DND-41 (cell line): ENCODE data around the gene DIP2B.

Source experiments
- ATAC-seq: fragments of 200-7000 bp; cut with Tn5 transposase; 3 replicates; pipeline ENCODE4 v1.9.1; 2021; ENCODE audit warnings: low read depth; ENCODE audit not compliant: insufficient read depth
- DNase-seq: peaks from one replicate; pipeline ENCODE4 v3.0.0-alpha.2; 2020
- H2AFZ ChIP-seq: 2 replicates; pipeline ENCODE4 v1.6.0; 2012; ENCODE audit warnings: low read depth, low read length
- H3K27ac ChIP-seq: 2 replicates; pipeline ENCODE4 v1.5.1; 2012; ENCODE audit warnings: low read length, inconsistent platforms
- H3K27me3 ChIP-seq: fragments of 200-600 bp; sonication (generic); 2 replicates; pipeline ENCODE4 v1.6.0; 2012; ENCODE audit warnings: low read length, mild to moderate bottlenecking, inconsistent platforms; ENCODE audit not compliant: insufficient read depth, poor library complexity
- H3K36me3 ChIP-seq: 2 replicates; pipeline ENCODE4 v1.5.1; 2012; ENCODE audit warnings: low read length, inconsistent platforms; ENCODE audit not compliant: insufficient read depth
- H3K4me1 ChIP-seq: 2 replicates; pipeline ENCODE4 v1.5.1; 2012; ENCODE audit warnings: mild to moderate bottlenecking, low read length; ENCODE audit not compliant: insufficient read depth
- H3K4me2 ChIP-seq: 2 replicates; pipeline ENCODE4 v1.6.0; 2012; ENCODE audit warnings: mild to moderate bottlenecking, moderate library complexity, low read length, inconsistent platforms; ENCODE audit not compliant: insufficient read depth
- H3K4me3 ChIP-seq, 2 experiments: fragments of 200-600 bp in 1 of 2; shearing (Covaris generic) in 1 of 2; 2 replicates each; pipeline ENCODE4 v1.5.1; 2012 to 2016; ENCODE audit warnings: inconsistent platforms in 2 of 2, low read length in 2 of 2, mild to moderate bottlenecking in 2 of 2, low read depth in 1 of 2, moderate library complexity in 1 of 2
- H3K79me2 ChIP-seq: 2 replicates; pipeline ENCODE4 v1.6.0; 2012; ENCODE audit warnings: low read length, inconsistent platforms; ENCODE audit not compliant: insufficient read depth
- H3K9ac ChIP-seq: 2 replicates; pipeline ENCODE4 v1.6.0; 2012; ENCODE audit warnings: low read depth, mild to moderate bottlenecking, inconsistent platforms, low read length, moderate library complexity
- H3K9me3 ChIP-seq: 2 replicates; pipeline ENCODE4 v1.5.1; 2012; ENCODE audit warnings: low read length, moderate library complexity, mild to moderate bottlenecking, inconsistent platforms; ENCODE audit not compliant: insufficient read depth, severe bottlenecking
- H4K20me1 ChIP-seq: 2 replicates; pipeline ENCODE4 v1.6.0; 2012; ENCODE audit warnings: low read length; ENCODE audit not compliant: insufficient read depth
- CTCF ChIP-seq: IDR thresholded peaks from 2 replicates; pipeline ENCODE4 v1.5.1; 2012; ENCODE audit warnings: borderline replicate concordance, low read length, moderate library complexity, mild to moderate bottlenecking; ENCODE audit not compliant: poor library complexity, severe bottlenecking; ENCODE audit errors: extremely low read depth
- EZH2 ChIP-seq: IDR thresholded peaks from 3 replicates; pipeline ENCODE4 v1.6.1; 2012; ENCODE audit warnings: borderline replicate concordance, low read depth, mild to moderate bottlenecking, moderate library complexity, low read length, inconsistent platforms; ENCODE audit not compliant: severe bottlenecking

The DIP2B gene

GRCh38 chr12:50528800-50529199 is 24.0 kb downstream of the DIP2B start:
- DNase-seq (no peak), ATAC-seq (no peak)
- no peak for TF ChIP-seq CTCF
- TF ChIP-seq EZH2, result no peak
- Histone ChIP-seq H3K4me2 (no peak overlapping the region), H3K4me1 (peaks cover 12% of the 10 kb centered on the region), H3K4me3 (no peak overlapping the region), H3K9me3 (no peaks in the 10 kb centered on the region), H3K27me3 (no peaks in the 10 kb centered on the region), H4K20me1 (peaks cover 23% of the 10 kb centered on the region), H3K79me2 (peaks cover 81% of the 10 kb centered on the region), H3K9ac (no peak overlapping the region), H2AFZ (no peak overlapping the region), H3K36me3 (peaks cover 5% of the 10 kb centered on the region; the same call in 1 of the 2 replicates), H3K27ac (no peak overlapping the region)

- Histone ChIP-seq H4K20me1 (peaks cover 23% of the 10 kb centered on the region), H3K36me3 (peaks cover 5% of the 10 kb centered on the region; the same call in 1 of the 2 replicates), H3K9ac (no peak overlapping the region), H3K4me2 (no peak overlapping the region), H3K27ac (no peak overlapping the region), H2AFZ (no peak overlapping the region), H3K4me1 (peaks cover 12% of the 10 kb centered on the region), H3K27me3 (no peaks in the 10 kb centered on the region), H3K79me2 (peaks cover 81% of the 10 kb centered on the region), H3K9me3 (no peaks in the 10 kb centered on the region), H3K4me3 (no peak overlapping the region)
- TF ChIP-seq CTCF (no peak), EZH2 (no peak)
- DNase-seq, result no peak
- ATAC-seq, result no peak
Observed at GRCh38 chr12:50529345-50529744, 24.6 kb downstream of the DIP2B start.

GRCh38 chr12:50530532-50530931 is 25.7 kb downstream of the DIP2B start:
- Histone ChIP-seq H3K4me3 (no peak overlapping the region), H3K9ac (no peak overlapping the region), H4K20me1 (peaks cover 26% of the 10 kb centered on the region), H3K36me3 (peaks cover 5% of the 10 kb centered on the region; the same call in 1 of the 2 replicates), H3K4me2 (no peak overlapping the region), H3K4me1 (peaks cover 12% of the 10 kb centered on the region), H3K27me3 (no peaks in the 10 kb centered on the region), H3K79me2 (peaks cover 84% of the 10 kb centered on the region), H2AFZ (no peak overlapping the region), H3K27ac (no peak overlapping the region), H3K9me3 (no peaks in the 10 kb centered on the region)
- ATAC-seq (no peak), DNase-seq (no peak)
- TF ChIP-seq CTCF (no peak), EZH2 (no peak)

- Histone ChIP-seq H3K27me3 (no peaks in the 10 kb centered on the region), H3K4me3 (no peak overlapping the region), H4K20me1 (peaks cover 20% of the 10 kb centered on the region), H3K9me3 (no peaks in the 10 kb centered on the region), H3K36me3 (peaks cover 8% of the 10 kb centered on the region), H3K4me2 (no peak overlapping the region), H3K79me2 (peaks cover 79% of the 10 kb centered on the region), H3K4me1 (peaks cover 12% of the 10 kb centered on the region), H3K27ac (peak overlapping the region; percentile 60; the same call in 1 of the 2 replicates), H3K9ac (no peak overlapping the region), H2AFZ (no peak overlapping the region)
- TF ChIP-seq CTCF, result no peak
- TF ChIP-seq EZH2, result no peak
- no peak for DNase-seq
- no peak for ATAC-seq
Observed at GRCh38 chr12:50533203-50533584, 28.4 kb downstream of the DIP2B start.
